ENCODE data around the gene PPP5C. TPM values are rescaled to one million over a fixed set of nuclear protein-coding genes. Genes with fewer than 3 reads are reported as not detected.
"Not testable (repeated sequence)": the region's sequence is repeated elsewhere in the genome, so short reads cannot be mapped to it uniquely, and the experiment has no call there.

The PPP5C gene
- total RNA-seq, 1 donor from 2014 or later: 57.7 TPM

DNA sequence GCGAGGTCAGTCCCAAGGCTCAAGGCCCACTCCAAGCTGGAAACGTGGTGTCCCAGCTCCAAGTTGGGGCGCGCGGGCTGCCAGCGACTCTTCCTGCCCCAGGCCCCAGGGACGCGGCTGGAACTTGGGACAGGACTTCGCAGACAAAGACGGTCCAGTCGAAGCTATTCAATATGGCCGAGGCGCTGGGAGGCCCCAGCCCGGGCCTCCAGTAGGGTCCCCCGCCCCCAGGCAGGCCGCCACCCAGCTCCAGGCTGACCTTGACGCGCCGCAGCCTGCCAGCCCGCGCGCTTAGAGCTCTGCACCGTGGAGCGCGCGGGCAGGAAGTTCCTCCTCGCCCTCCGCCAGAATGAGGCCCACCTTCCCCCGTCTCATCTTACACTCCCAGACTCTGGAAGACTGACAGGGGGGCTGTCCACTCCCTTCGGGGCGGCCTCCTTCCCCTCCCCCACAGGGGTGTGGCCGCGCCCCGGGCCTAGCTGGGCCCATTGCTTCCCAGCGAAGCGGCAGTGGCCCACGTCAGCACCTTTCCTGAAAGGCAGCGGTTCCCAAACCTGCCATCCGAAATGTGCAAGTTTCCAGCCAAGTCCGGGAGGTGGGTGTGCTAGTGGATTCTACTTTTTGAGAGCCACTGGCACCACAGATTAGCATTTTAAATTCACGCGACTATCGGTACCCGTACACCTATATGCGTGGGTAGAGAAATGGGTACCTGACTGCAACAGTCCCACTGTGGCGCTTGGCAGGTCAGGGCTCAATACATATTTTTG is 66.6 kb downstream of the PPP5C start, which contains the start of gene CCDC8:
Gene CCDC8 (minus strand): TSS at position 303 of the 770 bp plus-strand sequence. CDS start 754 bp downstream, outside the sequence.
- intact Hi-C loops (cut with micrococcal nuclease): no loop called here
- Mint-ChIP-seq H3K4me3 (no peak within 1 kb of the TSS), H3K27ac (no peak within 1 kb of the TSS), H3K36me3 (ENCODE audit: low read depth) (no peaks in the 10 kb centered on the region), H3K27me3 (peaks cover 59% of the 10 kb centered on the region), H3K4me1 (peaks cover 3% of the 10 kb centered on the region), H3K9me3 (no peaks in the 10 kb centered on the region)
- TF ChIP-seq, protein P1, sequence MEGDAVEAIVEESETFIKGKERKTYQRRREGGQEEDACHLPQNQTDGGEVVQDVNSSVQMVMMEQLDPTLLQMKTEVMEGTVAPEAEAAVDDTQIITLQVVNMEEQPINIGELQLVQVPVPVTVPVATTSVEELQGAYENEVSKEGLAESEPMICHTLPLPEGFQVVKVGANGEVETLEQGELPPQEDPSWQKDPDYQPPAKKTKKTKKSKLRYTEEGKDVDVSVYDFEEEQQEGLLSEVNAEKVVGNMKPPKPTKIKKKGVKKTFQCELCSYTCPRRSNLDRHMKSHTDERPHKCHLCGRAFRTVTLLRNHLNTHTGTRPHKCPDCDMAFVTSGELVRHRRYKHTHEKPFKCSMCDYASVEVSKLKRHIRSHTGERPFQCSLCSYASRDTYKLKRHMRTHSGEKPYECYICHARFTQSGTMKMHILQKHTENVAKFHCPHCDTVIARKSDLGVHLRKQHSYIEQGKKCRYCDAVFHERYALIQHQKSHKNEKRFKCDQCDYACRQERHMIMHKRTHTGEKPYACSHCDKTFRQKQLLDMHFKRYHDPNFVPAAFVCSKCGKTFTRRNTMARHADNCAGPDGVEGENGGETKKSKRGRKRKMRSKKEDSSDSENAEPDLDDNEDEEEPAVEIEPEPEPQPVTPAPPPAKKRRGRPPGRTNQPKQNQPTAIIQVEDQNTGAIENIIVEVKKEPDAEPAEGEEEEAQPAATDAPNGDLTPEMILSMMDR (IDR thresholded peaks at IDR 0.05): no peak
- DNase-seq: no peak
- POLR2A ChIA-PET: no interaction called here
- CTCF ChIA-PET: no interaction called here
- ATAC-seq (ENCODE audit: low read depth): no peak

DNA sequence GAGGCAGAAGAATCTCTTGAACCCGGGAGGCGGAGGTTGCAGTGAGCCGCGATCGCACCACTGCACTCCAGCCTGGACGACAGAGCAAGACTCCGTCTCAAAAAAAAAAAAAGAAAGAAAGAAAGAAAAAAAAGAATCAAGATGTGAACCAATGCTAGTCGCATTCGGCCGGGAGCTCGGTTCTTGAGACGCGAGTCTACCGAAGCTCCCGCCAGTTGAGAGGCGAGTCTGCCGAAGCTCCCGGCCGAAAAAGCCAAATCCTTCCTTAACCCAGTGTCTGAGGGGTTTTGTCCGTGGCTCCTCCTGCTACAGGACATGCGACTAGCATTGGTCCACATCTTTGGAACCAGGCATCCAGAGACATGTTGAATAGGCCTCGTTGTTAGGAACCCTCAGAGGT is 68.0 kb downstream of the PPP5C start:
- H3K9me3 Mint-ChIP-seq; DNase-seq; intact Hi-C loops (cut with micrococcal nuclease); H3K4me1 Mint-ChIP-seq; CTCF ChIA-PET; H3K27ac Mint-ChIP-seq; H3K36me3 Mint-ChIP-seq (ENCODE audit: low read depth); H3K4me3 Mint-ChIP-seq; ATAC-seq (ENCODE audit: low read depth): not testable (repeated sequence)
- POLR2A ChIA-PET: interaction anchor here (0.6 kb wide), 1 partner anchor 20 kb away, joined by 6 read pairs; no protein-coding TSS in a partner anchor
- peaks cover 59% of the 10 kb centered on the region for H3K27me3 Mint-ChIP-seq

DNA sequence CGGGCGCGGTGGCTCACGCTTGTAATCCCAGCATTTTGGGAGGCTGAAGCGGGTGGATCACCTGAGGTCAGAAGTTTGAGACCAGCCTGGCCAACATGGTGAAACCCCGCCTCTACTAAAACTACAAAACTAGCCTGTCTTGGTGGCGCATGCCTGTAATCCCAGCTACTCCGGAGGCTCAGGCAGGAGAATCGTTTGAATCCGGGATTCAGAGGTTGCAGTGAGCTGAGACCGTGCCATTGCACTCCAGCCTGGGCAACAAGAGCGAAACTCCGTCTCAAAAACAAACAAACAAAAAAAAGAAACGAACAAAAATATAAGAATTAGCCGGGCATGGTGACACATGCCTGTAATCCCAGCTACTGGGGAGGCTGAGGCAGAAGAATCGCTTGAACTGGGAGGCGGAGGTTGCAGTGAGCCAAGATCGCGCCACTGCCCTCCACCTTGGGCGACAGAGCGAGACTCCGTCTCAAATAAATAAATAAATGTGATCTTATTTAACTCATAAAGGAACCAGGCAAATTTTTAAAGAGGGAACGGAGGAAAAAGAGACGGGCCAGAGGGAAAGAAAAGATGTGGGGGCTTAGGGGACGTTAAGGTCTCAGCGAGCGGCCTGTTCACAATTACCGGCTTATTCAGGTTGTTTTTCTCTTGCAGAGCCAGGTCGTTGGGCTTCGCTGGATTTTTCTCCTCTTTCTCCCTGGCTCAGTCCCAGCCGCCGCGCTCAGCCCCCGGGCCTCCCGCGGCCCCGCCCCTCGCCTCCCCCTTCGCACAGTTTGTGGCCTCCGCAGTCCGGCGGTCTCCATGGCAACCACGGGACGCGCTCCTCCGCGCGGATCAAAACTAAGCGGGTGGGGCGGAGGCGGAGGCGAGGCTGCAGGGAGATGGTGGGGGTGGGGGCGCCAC is 69.2 kb downstream of the PPP5C start:
- CTCF ChIA-PET; DNase-seq; intact Hi-C loops (cut with micrococcal nuclease); H3K4me1 Mint-ChIP-seq; ATAC-seq (ENCODE audit: low read depth); H3K27ac Mint-ChIP-seq; H3K36me3 Mint-ChIP-seq (ENCODE audit: low read depth); H3K4me3 Mint-ChIP-seq; H3K9me3 Mint-ChIP-seq: not testable (repeated sequence)
- POLR2A ChIA-PET: interaction anchor here (0.6 kb wide), 1 partner anchor 128 kb away, joined by 4 read pairs; no protein-coding TSS in a partner anchor
- H3K27me3 Mint-ChIP-seq: peaks cover 51% of the 10 kb centered on the region

DNA sequence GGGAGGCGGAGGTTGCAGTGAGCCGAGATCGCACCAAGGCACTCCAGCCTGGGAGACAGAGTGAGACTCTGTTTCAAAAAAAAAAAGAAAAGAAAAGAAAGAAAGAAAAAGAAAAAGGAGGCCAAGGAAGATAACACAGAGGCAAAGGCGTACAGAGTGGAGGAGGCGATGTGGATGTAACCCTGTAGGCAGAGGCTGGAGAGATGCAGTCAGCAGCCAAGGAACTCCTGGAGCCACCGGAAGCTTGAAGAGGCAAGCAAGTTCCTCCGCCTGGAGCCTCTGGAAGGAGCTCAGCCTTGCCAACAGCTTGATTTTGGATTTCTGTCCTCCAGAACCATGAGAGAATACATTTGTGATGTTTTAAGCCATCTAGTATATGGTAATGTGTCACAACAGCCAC is 73.2 kb downstream of the PPP5C start:
- intact Hi-C loops (cut with micrococcal nuclease): no loop called here
- no peaks in the 10 kb centered on the region for H3K4me1 Mint-ChIP-seq
- TF ChIP-seq, protein P1 (IDR thresholded peaks at IDR 0.05): no peak
- CTCF ChIA-PET: no interaction called here
- no peak overlapping the region for H3K27ac Mint-ChIP-seq
- ATAC-seq (ENCODE audit: low read depth) (no peak), DNase-seq (no peak)
- no peaks in the 10 kb centered on the region for H3K9me3 Mint-ChIP-seq
- H3K36me3 Mint-ChIP-seq (ENCODE audit: low read depth): no peaks in the 10 kb centered on the region
- POLR2A ChIA-PET: no interaction called here
- no peak overlapping the region for H3K4me3 Mint-ChIP-seq
- peaks cover 37% of the 10 kb centered on the region for H3K27me3 Mint-ChIP-seq

DNA sequence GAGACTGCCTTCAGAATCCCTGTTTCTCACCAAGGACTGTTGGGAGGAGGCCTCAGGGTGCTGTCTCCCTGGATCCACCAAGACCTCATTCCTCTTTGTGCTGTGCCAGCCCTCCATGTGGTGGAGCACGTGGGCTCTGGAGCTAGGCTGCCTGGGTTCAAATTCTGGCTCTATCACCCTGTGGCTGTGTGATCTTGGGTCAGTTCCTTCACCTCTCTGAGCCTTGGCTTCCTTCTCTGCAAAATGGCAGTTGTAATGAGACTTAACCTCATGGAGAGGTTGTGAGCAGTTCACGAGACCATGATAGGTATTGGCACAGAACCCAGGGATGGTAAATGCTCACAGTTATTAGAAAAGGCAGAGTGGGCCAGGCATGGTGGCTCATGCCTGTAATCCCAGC is 75.5 kb downstream of the PPP5C start:
- Mint-ChIP-seq H3K4me1 (peaks cover 14% of the 10 kb centered on the region), H3K27ac (no peak overlapping the region), H3K36me3 (ENCODE audit: low read depth) (no peaks in the 10 kb centered on the region), H3K4me3 (no peak overlapping the region), H3K27me3 (peaks cover 37% of the 10 kb centered on the region), H3K9me3 (no peaks in the 10 kb centered on the region)
- TF ChIP-seq, protein P1 (IDR thresholded peaks at IDR 0.05): no peak
- intact Hi-C loops (cut with micrococcal nuclease): no loop called here
- no peak for DNase-seq
- POLR2A ChIA-PET: no interaction called here
- no peak for ATAC-seq (ENCODE audit: low read depth)
- CTCF ChIA-PET: no interaction called here

DNA sequence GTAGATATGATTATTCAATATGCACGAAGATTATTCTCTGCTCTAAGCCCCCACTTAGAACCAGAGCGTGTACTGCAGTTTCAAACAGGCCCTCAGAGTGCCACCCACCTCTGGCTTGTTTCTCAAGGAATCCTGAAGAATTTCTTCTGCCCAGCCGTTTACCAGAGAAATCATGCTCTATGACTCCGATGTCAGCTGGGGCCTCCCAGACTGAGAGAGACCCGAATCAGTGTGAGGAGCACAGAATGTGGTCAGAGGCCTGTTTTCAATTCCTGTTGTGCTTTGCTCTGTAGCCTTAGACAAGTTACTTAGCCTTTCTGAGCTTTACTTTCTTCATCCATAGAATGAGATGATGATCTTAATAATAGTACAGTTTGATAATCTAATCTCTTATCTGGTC is 76.3 kb downstream of the PPP5C start:
- CTCF ChIA-PET: no interaction called here
- Mint-ChIP-seq H3K27me3 (peaks cover 45% of the 10 kb centered on the region), H3K9me3 (no peaks in the 10 kb centered on the region)

More for the DNA sequence above, 76.3 kb downstream of the PPP5C start:
- Mint-ChIP-seq H3K27ac (no peak overlapping the region), H3K4me3 (no peak overlapping the region), H3K4me1 (peaks cover 16% of the 10 kb centered on the region), H3K36me3 (ENCODE audit: low read depth) (no peaks in the 10 kb centered on the region)
- TF ChIP-seq, protein P1 (IDR thresholded peaks at IDR 0.05): no peak
- POLR2A ChIA-PET: interaction anchor here (0.6 kb wide), 1 partner anchor 49 kb away, joined by 3 read pairs; no protein-coding TSS in a partner anchor
- intact Hi-C loops (cut with micrococcal nuclease): no loop called here
- ATAC-seq (ENCODE audit: low read depth) (no peak), DNase-seq (no peak)
